Right lobe of liver (tissue), 6 donors: ENCODE measurements around the gene RARG. TPM values are rescaled to one million over a fixed set of nuclear protein-coding genes. Genes with fewer than 3 reads are reported as not detected.

ENCODE experiments used
- ATAC-seq, 4 donors: fragments of 200-7000 bp; cut with Tn5 transposase; one replicate each; pipeline ENCODE4 v1.9.1; 2020; ENCODE audit warnings: mild to moderate bottlenecking in 4 of 4, moderate library complexity in 4 of 4
- DNase-seq, 3 donors: peaks; one replicate each; pipeline ENCODE4 v3.0.0-alpha.2; 2020
- H3K27ac ChIP-seq, 3 donors: fragments of 200-600 bp; one replicate each; pipeline ENCODE4 v1.8.0; 2022
- H3K27me3 ChIP-seq, 2 donors: fragments of 200-600 bp; one replicate each; pipeline ENCODE4 v1.8.0; 2022
- H3K36me3 ChIP-seq, 4 donors: fragments of 200-600 bp; sonication (generic) in 1 of 4; one replicate each; pipeline versions ENCODE4 v1.5.1 to v1.8.0; 2017 to 2022; ENCODE audit warnings: control low read depth in 1 of 4
- H3K4me1 ChIP-seq, 4 donors: fragments of 200-600 bp; sonication (generic) in 1 of 4; one replicate each; pipeline versions ENCODE4 v1.5.1 to v1.8.0; 2017 to 2022; ENCODE audit warnings: control low read depth in 1 of 4
- H3K4me3 ChIP-seq, 3 donors: fragments of 200-600 bp; one replicate each; pipeline ENCODE4 v1.8.0; 2022
- H3K9me3 ChIP-seq, 4 donors: fragments of 200-600 bp; sonication (generic) in 1 of 4; one replicate each; pipeline versions ENCODE4 v1.5.1 to v1.8.0; 2017 to 2022; ENCODE audit warnings: control low read depth in 1 of 4
- CTCF ChIP-seq, 4 donors: fragments of 200-600 bp in 3 of 4; fragments of 450-650 bp in 1 of 4; IDR thresholded peaks; one replicate each; pipeline versions ENCODE4 v1.5.1 to v1.8.0; 2016 to 2022; ENCODE audit warnings: antibody characterized with exemption in 4 of 4, mild to moderate bottlenecking in 2 of 4
- POLR2A ChIP-seq: fragments of 450-650 bp; IDR thresholded peaks from one replicate; pipeline ENCODE4 v1.6.1; 2017; ENCODE audit warnings: antibody characterized with exemption, mild to moderate bottlenecking
- WGBS: methylation state at CpG from one replicate; pipeline ENCODE4 v1.1.6; 2018; ENCODE audit warnings: low coverage, low lambda C conversion rate; ENCODE audit not compliant: insufficient coverage; ENCODE audit errors: missing lambda C conversion rate; 5-methylcytosine and 5-hydroxymethylcytosine counted together
- intact Hi-C, 2 donors: fragments of 100-400 bp; cut with DNase I; formaldehyde crosslinking; loops; one replicate each; pipeline versions ENCODE4 v1.11.2 to v1.14.1; 2022
- total RNA-seq, 6 experiments: library from RNA; depleted of rRNA in 2 of 6; stranded (reverse); fragments of >200 nt in 2 of 6; fragmentation: NEBNext Ultra II Directional in 3 of 6; extraction: Animal tissue kit (Norgen Biotek cat#: 25700) in 3 of 6; gene quantifications; one replicate each; pipeline versions ENCODE4 v1.1.0 to v1.2.4, GENCODE V29; 2016 to 2023
- donor health status: DM: no; HTN: yes; CAD: no.
- donor health status: DM: no; HTN: no; CAD: no.
- donor health status: DM: no; HTN: no; CAD: no.
- donor health status: DM: no; HTN: yes; CAD: no.
- donor health status: DM: no; HTN: yes; CAD: no.

RARG gene
- total RNA-seq, 6 experiments from 2014 or later, result 1.9 to 2.4 (median 2.1) TPM

GRCh38 chr12:53230108-53230845, 1.7 kb downstream of the RARG start:
- Histone ChIP-seq H3K27ac (no peak overlapping the region), H3K36me3 (no peaks in the 10 kb centered on the region), H3K9me3 (no peaks in the 10 kb centered on the region), H3K4me3 (no peak overlapping the region), H3K27me3 (no peaks in the 10 kb centered on the region), H3K4me1 (peaks cover 0 to 4% (median 0%) of the 10 kb centered on the region in 4 donors)
- intact Hi-C loops, result no loop called here
- WGBS, result 100% methylated on average over 3 of the region's 10 CpGs
- peak in 2 of 4 donors; percentile 7 to 27 for ATAC-seq
- peak in 1 of 3 donors; percentile 52 for DNase-seq
- TF ChIP-seq POLR2A (no peak), CTCF (IDR thresholded peaks at IDR 0.05) (no peak)

GRCh38 chr12:53229454-53229853, 2.6 kb downstream of the RARG start:
- intact Hi-C loops, result no loop called here
- DNase-seq (peak in 1 of 3 donors; percentile 11), ATAC-seq (no peak)
- TF ChIP-seq POLR2A (no peak), CTCF (IDR thresholded peaks at IDR 0.05) (no peak)
- H3K4me3 ChIP-seq, result no peak overlapping the region
- H3K36me3 ChIP-seq, result no peaks in the 10 kb centered on the region
- H3K27me3 ChIP-seq, result no peaks in the 10 kb centered on the region
- peaks cover 0 to 4% (median 0%) of the 10 kb centered on the region in 4 donors for H3K4me1 ChIP-seq
- H3K9me3 ChIP-seq, result no peaks in the 10 kb centered on the region
- 100% methylated on average over 1 of the region's 2 CpGs for WGBS
- no peak overlapping the region for H3K27ac ChIP-seq

- no peaks in the 10 kb centered on the region for H3K36me3 ChIP-seq
- H3K9me3 ChIP-seq, result no peaks in the 10 kb centered on the region
- peaks cover 0 to 4% (median 0%) of the 10 kb centered on the region in 4 donors for H3K4me1 ChIP-seq
- DNase-seq (no peak), ATAC-seq (no peak)
- WGBS, result no CpG with 5 or more reads among the region's 1 CpG
- no peak overlapping the region for H3K4me3 ChIP-seq
- no peak for TF ChIP-seq POLR2A
- no peak for TF ChIP-seq CTCF (IDR thresholded peaks at IDR 0.05)
- no peaks in the 10 kb centered on the region for H3K27me3 ChIP-seq
- intact Hi-C loops, result no loop called here
- H3K27ac ChIP-seq, result no peak overlapping the region
These were observed 4.2 kb downstream of the RARG start for GRCh38 chr12:53227836-53228235.

GRCh38 chr12:53227341-53227740, 4.7 kb downstream of the RARG start:
- no peak for ATAC-seq
- intact Hi-C loops, result no loop called here
- H3K36me3 ChIP-seq, result no peaks in the 10 kb centered on the region

More at GRCh38 chr12:53227341-53227740, 4.7 kb downstream of the RARG start:
- no peak for DNase-seq
- no peaks in the 10 kb centered on the region for H3K9me3 ChIP-seq
- WGBS, result 87% methylated on average over 3 of the region's 11 CpGs
- H3K27ac ChIP-seq, result no peak overlapping the region
- H3K4me3 ChIP-seq, result no peak overlapping the region
- no peaks in the 10 kb centered on the region for H3K27me3 ChIP-seq
- peaks cover 0 to 1% (median 0%) of the 10 kb centered on the region in 4 donors for H3K4me1 ChIP-seq
- TF ChIP-seq POLR2A (no peak), CTCF (IDR thresholded peaks at IDR 0.05) (no peak)
